GM19099 (cell line): ENCODE results near the gene FBF1.

Experiments
- POLR2A ChIP-seq: IDR thresholded peaks from 3 replicates; pipeline ENCODE4 v1.6.1; 2011; ENCODE audit warnings: low read depth; ENCODE audit not compliant: insufficient read length; ENCODE audit errors: extremely low read depth

The FBF1 gene, protein sequence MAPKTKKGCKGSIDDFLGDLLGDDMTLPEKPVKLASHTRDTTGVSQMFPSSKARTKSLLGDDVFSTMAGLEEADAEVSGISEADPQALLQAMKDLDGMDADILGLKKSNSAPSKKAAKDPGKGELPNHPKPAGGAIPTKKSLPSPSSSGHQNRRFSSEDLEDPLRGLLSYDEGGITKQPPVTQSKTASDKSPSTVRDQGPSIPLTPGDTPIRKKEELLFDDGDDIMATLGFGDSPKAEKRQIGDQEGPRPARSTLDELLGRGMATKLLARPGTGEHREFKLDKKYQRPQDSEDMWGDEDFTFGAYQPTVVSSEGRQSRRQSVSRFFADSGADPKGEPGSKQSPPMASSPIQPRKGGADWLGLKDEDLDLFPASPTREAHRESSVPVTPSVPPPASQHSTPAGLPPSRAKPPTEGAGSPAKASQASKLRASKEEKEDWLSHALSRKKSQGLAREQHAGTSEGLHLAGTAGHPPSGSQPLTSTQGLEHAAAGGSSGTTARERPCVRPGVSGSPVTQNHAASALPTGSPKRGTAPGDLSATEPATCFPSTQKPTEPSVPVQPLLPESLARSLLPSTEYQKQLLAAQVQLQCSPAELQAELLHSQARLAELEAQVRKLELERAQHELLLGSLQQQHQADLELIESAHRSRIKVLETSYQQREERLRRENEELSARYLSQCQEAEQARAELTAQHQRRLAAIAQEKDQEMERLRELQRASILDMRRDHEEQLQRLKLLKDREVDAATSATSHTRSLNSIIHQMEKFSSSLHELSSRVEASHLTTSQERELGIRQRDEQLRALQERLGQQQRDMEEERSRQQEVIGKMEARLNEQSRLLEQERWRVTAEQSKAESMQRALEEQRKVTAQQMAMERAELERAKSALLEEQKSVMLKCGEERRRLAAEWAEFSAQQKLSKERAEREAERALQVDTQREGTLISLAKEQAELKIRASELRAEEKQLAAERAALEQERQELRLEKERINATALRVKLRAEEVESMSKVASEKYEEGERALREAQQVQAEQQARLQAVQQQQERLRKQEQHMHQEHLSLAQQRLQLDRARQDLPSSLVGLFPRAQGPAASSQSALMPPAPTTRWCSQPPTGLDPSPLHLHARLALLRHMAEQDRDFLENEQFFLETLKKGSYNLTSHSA

GRCh38 chr17:75940727-75941441 lies at the start of gene FBF1:
Gene FBF1 (minus strand): TSS chr17:75941042. CDS start chr17:75938149, 2,893 bp downstream.
- TF ChIP-seq POLR2A = peak; percentile 86

GRCh38 chr17:75987041-75987440 lies 46.2 kb upstream of the FBF1 start:
- no peak for TF ChIP-seq POLR2A

GRCh38 chr17:75985986-75986385 lies 45.1 kb upstream of the FBF1 start:
- no peak for TF ChIP-seq POLR2A

DNA sequence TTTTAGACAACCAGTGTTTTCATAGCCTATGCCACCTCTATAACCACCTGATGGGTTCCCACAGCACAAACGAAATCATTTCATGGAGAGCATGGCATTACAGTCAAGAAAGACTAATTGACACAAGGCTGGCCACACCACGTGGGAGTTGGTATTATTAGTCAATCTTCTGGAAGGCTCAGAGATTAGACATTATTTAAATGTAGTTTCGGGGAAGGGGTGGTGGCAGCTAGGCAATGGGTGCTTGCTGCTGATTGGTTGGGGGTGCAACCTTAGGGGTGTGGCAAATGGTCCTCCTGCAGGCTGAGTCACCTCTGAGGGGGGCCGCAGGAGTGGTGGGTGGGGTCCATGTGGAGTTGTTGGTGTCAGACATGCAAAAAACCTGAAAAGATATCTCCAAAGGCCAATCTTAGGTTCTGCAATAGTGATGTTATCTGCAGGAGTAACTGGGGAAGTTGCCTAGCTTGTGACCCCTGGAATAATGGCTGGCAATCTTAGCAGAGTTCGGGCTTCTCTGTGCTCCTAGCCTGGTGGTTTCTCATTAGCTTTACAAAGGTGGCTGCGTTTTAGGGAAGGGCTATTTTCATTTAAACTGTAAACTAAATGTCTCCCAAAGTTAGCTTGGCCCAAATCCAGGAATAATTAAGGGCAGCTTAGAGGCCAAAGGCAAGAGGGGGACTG lies 42.8 kb upstream of the FBF1 start:
- no peak for TF ChIP-seq POLR2A

DNA sequence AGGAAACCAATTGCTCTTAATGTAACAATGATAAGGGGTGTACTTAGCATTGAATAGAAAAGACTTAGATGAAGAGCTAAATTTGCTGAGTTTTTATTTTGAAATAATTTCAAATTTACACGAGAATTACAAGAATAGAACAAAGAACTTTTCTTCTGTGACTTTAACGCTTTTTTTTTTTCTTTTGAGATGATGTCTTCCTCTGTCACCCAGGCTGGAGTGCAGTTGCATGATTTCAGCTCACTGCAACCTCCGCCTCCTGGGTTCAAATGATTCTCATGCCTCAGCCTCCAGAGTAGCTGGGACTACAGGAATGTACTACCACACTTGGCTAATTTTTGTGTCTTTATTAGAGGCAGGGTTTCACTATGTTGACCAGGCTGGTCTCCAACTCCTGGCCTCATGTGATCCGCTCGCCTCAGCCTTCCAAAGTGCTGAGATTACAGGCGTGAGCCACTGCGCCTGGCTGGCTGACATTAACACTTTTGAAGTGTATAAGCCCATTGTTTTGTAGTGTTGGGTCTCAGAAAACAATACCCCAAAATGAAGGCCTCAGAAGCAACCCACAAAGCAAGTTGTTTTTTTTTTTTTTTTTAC lies 40.3 kb upstream of the FBF1 start:
- no peak for TF ChIP-seq POLR2A

DNA sequence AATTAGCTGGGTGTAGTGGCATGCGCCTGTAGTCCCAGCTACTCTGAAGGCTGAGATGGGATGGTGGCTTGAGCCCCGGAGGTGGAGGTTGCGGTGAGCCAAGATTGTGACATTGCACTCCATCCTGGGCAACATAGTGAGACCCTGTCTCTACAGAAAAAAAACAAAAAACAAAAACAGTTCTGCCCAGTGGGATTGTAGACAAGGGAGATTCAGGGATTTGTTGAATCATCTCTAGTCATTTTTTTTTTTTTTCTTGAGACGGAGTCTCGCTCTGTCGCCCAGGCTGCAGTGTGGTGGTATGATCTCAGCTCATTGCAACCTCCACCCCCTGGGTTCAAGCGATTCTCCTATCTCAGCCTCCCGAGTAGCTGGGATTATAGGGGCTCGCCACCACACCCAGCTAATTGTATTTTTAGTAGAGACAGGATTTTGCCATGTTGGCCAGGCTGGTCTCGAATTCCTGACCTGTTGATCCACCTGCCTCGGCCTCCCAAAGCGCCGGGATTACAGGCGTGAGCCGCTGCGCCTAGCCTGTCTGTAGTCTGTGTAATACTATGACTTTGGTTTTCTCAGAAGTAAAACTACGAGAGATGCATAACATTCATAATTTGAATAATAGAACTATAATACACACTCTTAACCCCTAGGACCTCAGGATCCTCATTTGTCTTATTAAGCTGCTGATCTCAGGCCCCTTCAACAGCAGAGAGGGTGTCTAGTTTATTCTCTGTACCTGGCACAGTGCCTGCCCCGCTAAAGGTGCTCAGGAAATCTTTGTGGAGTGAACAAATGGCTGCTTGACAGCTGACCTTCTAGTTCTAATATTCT lies 39.6 kb upstream of the FBF1 start:
- no peak for TF ChIP-seq POLR2A

- no peak for TF ChIP-seq POLR2A
These were observed 38.9 kb upstream of the FBF1 start for GRCh38 chr17:75979705-75980187.

GRCh38 chr17:75978938-75979704 lies 38.3 kb upstream of the FBF1 start, which contains the start of the genes ACOX1 and TEN1:
Gene ACOX1 (minus strand): TSS chr17:75979166. CDS start chr17:75979073, 93 bp downstream.
Gene TEN1 (plus strand): TSS chr17:75979240. CDS start chr17:75986193, 6,953 bp downstream.
- TF ChIP-seq POLR2A = peak; percentile 97

DNA sequence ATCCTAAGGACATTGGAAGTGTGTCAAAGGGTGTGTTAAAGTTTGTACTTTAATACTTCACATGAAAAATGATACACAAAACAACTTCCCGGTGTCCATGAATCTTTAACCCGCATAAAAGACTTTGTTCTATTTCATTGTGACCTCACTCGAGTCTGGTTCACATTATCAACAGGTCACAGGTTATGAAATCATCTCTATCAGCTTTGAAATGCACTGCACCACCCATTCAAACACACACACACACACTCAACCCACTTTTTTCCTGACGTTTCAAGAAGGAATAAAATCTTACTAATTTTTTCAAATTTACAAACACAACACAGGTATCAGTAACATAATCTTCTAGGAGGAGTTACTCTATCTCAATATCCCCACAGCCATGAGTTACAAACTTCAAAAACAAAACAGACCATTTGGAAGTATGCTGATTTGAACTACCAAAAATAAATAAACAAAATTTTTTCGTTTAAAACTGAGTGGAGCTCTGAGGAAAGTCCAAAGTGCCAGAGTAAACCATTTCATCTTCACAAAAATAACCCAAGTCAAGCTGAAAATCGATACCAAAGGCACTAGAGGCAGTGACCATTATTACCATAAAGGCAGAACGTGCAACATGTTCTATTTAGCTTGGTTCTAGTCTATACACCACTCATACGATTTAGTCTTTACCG lies 35.5 kb upstream of the FBF1 start:
- TF ChIP-seq POLR2A = no peak

DNA sequence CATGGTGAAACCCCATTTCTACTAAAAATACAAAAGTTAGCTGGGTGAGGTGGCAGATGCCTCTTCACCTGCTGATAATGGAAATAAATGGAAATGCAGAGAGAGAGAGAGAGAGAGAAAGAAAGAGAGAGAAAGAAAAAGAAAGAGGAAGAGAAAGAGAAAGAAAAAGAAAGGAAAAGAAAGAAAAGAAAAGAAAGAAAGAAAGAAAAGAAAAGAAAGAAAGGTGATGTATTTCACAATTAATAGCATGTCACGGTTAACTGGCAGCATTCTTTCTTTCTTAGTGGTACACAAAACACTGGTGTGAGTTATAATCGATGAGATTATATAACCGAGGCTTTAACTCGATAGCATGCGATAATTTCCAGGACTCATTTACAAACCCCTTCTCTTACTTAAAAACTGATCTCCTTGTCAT lies 34.9 kb upstream of the FBF1 start:
- TF ChIP-seq POLR2A = no peak

- TF ChIP-seq POLR2A = no peak
These were observed 29.8 kb upstream of the FBF1 start for GRCh38 chr17:75970626-75971025.
